Endometrium (tissue), 2 donors: ENCODE results near the gene CRY2.

Source experiments
- FAIRE-seq: peaks from 2 replicates; lab custom pipeline; 2012; peaks lifted over from hg19 to GRCh38; lab: Jason Lieb, UNC
- donor health status: control.
- donor health status: control.

Gene CRY2

DNA sequence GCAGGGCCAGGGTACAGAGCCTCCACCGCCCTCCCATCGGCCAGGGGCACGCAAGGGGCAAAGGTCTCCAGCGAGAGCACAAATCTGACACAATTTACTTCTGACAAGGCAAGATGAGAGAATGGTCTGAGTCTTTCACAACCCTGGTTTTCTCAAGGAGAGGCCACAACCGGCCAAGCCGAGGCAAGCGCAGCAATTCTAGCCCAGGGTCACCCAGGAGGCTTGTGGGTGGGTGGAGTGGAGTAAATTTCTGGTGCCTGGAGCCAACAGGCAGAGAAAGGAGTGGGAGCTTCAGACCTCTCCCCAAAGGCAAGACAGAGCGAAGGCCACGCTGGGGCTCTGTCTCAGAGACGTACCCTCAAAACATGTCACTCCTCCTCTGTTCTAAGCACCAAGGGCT is 84.5 kb downstream of the CRY2 start:
- no peak for FAIRE-seq

DNA sequence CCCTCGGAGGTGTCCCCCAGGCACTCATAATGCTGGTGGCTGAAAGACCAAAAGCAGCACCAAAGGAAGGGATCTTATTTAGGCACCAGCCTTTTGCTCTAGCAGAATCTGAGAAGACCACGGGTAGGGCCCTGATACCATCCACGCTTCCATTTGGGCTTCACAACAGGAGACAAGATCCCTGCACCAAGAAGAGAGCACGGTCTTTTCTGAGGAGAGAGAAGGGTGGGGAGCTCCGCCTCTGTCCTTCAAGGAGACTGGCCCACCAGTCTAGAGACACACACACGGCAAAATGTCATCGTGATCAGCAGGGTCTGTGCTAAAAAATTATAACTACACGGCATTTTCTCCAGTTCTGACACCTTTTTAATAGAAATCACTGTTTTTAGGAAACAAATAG is 84.9 kb downstream of the CRY2 start:
- FAIRE-seq = no peak
